H9 (cell line): ENCODE measurements around the gene SMIM41. TPM values are rescaled to one million over a fixed set of nuclear protein-coding genes. Genes with fewer than 3 reads are reported as not detected.

Experiments used
- DNase-seq: peaks from one replicate; pipeline ENCODE4 v3.0.0-alpha.2; 2017
- H2AFZ ChIP-seq: one replicate; pipeline ENCODE4 v1.6.1; 2013; ENCODE audit warnings: mild to moderate bottlenecking, low read length, control low read depth, moderate library complexity
- H2AK5ac ChIP-seq: 2 replicates; pipeline ENCODE4 v1.6.1; 2013; ENCODE audit warnings: low read length, control low read depth, mixed read lengths; ENCODE audit not compliant: insufficient read length
- H2BK120ac ChIP-seq: one replicate; pipeline ENCODE4 v1.6.1; 2013; ENCODE audit warnings: low read depth, mild to moderate bottlenecking, low read length, control low read depth, inconsistent platforms; ENCODE audit not compliant: poor library complexity, severe bottlenecking
- H2BK12ac ChIP-seq: 2 replicates; pipeline ENCODE4 v1.6.1; 2013; ENCODE audit warnings: low read length, control low read depth, mixed read lengths, low read depth; ENCODE audit not compliant: insufficient read length
- H2BK15ac ChIP-seq: 2 replicates; pipeline ENCODE4 v1.6.1; 2013; ENCODE audit warnings: low read depth, low read length, control low read depth
- H2BK20ac ChIP-seq: one replicate; pipeline ENCODE4 v1.6.1; 2013; ENCODE audit warnings: low read depth, mild to moderate bottlenecking, low read length, control low read depth, inconsistent platforms; ENCODE audit not compliant: poor library complexity, severe bottlenecking
- H2BK5ac ChIP-seq: 2 replicates; pipeline ENCODE4 v1.6.1; 2013; ENCODE audit warnings: low read length, control low read depth, mixed read lengths; ENCODE audit not compliant: insufficient read length
- H3K14ac ChIP-seq: 2 replicates; pipeline ENCODE4 v1.6.1; 2013; ENCODE audit warnings: low read length, control low read depth; ENCODE audit not compliant: insufficient read depth
- H3K18ac ChIP-seq: 2 replicates; pipeline ENCODE4 v1.6.1; 2013; ENCODE audit warnings: low read depth, mild to moderate bottlenecking, mixed read lengths, low read length, control low read depth; ENCODE audit not compliant: insufficient read length
- H3K23ac ChIP-seq: 2 replicates; pipeline ENCODE4 v1.6.1; 2013; ENCODE audit warnings: low read length, control low read depth, mixed read lengths, low read depth; ENCODE audit not compliant: insufficient read length
- H3K23me2 ChIP-seq: 2 replicates; pipeline ENCODE4 v1.6.1; 2013; ENCODE audit warnings: low read depth, mild to moderate bottlenecking, mixed read lengths, low read length, control low read depth; ENCODE audit not compliant: insufficient read length, poor library complexity, severe bottlenecking
- H3K27ac ChIP-seq: 2 replicates; pipeline ENCODE4 v1.5.1; 2013; ENCODE audit warnings: low read length, control low read depth, mixed read lengths, low read depth; ENCODE audit not compliant: insufficient read length
- H3K27me3 ChIP-seq: 2 replicates; pipeline ENCODE4 v1.6.1; 2013; ENCODE audit warnings: low read length, control low read depth, inconsistent platforms; ENCODE audit not compliant: insufficient read depth
- H3K4ac ChIP-seq: 2 replicates; pipeline ENCODE4 v1.6.1; 2013; ENCODE audit warnings: low read depth, mild to moderate bottlenecking, control low read depth, inconsistent platforms, low read length, moderate library complexity
- H3K4me1 ChIP-seq: 2 replicates; pipeline ENCODE4 v1.6.1; 2013; ENCODE audit warnings: low read length, control low read depth, inconsistent platforms; ENCODE audit not compliant: insufficient read depth
- H3K4me2 ChIP-seq: 2 replicates; pipeline ENCODE4 v1.6.1; 2013; ENCODE audit warnings: low read length, control low read depth, mixed read lengths; ENCODE audit not compliant: insufficient read length, insufficient read depth
- H3K56ac ChIP-seq: 2 replicates; pipeline ENCODE4 v1.6.1; 2013; ENCODE audit warnings: low read depth, mild to moderate bottlenecking, mixed read lengths, low read length, control low read depth; ENCODE audit not compliant: insufficient read length
- H3K79me1 ChIP-seq: 2 replicates; pipeline ENCODE4 v1.6.1; 2013; ENCODE audit warnings: low read depth, mild to moderate bottlenecking, moderate library complexity, low read length, control low read depth, inconsistent platforms; ENCODE audit not compliant: insufficient read depth, poor library complexity, severe bottlenecking
- H3K79me2 ChIP-seq: 2 replicates; pipeline ENCODE4 v1.6.1; 2013; ENCODE audit warnings: low read length, control low read depth, inconsistent platforms; ENCODE audit not compliant: insufficient read depth
- H3K9ac ChIP-seq: 2 replicates; pipeline ENCODE4 v1.6.1; 2013; ENCODE audit warnings: low read length, control low read depth, mixed read lengths; ENCODE audit not compliant: insufficient read length; ENCODE audit errors: extremely low read depth
- H3K9me3 ChIP-seq: one replicate; pipeline ENCODE4 v1.6.1; 2013; ENCODE audit warnings: low read depth, low read length, inconsistent platforms; ENCODE audit not compliant: control insufficient read depth
- H3T11ph ChIP-seq: one replicate; pipeline ENCODE4 v1.6.1; 2013; ENCODE audit warnings: mild to moderate bottlenecking, low read length, control low read depth, inconsistent platforms
- H4K20me1 ChIP-seq: one replicate; pipeline ENCODE4 v1.6.1; 2013; ENCODE audit not compliant: control insufficient read depth, insufficient read length, insufficient read depth
- H4K5ac ChIP-seq: 2 replicates; pipeline ENCODE4 v1.6.1; 2013; ENCODE audit warnings: low read depth, mild to moderate bottlenecking, mixed read lengths, low read length, control low read depth; ENCODE audit not compliant: insufficient read length
- H4K8ac ChIP-seq: replicated peaks from 2 replicates; pipeline ENCODE4 v1.6.1; 2013; ENCODE audit warnings: low read length, control low read depth, mixed read lengths, low read depth; ENCODE audit not compliant: insufficient read length
- H4K91ac ChIP-seq: 2 replicates; pipeline ENCODE4 v1.6.1; 2013; ENCODE audit warnings: low read depth, mild to moderate bottlenecking, moderate library complexity, mixed read lengths, low read length, control low read depth; ENCODE audit not compliant: insufficient read length
- H3K27ac Mint-ChIP-seq, 3 experiments: 2 replicates in 2 of 3; 3 replicates in 1 of 3; pipeline ENCODE4 v1.8.0; 2020 to 2021; ENCODE audit warnings: mixed read lengths in 3 of 3, mild to moderate bottlenecking in 1 of 3, moderate library complexity in 1 of 3
- H3K27me3 Mint-ChIP-seq: 2 replicates; pipeline ENCODE4 v1.8.0; 2021; ENCODE audit warnings: low read depth, mild to moderate bottlenecking, moderate library complexity, mixed read lengths
- H3K36me3 Mint-ChIP-seq, 3 experiments: 2 replicates in 2 of 3; 3 replicates in 1 of 3; pipeline ENCODE4 v1.8.0; 2020 to 2021; ENCODE audit warnings: low read depth in 3 of 3, mixed read lengths in 3 of 3; ENCODE audit not compliant: insufficient read depth in 1 of 3
- H3K4me1 Mint-ChIP-seq, 2 experiments: 2 replicates each; pipeline ENCODE4 v1.8.0; 2020; ENCODE audit warnings: mixed read lengths in 2 of 2
- H3K4me3 Mint-ChIP-seq, 2 experiments: 2 replicates in 1 of 2; 3 replicates in 1 of 2; pipeline ENCODE4 v1.8.0; 2020 to 2021; ENCODE audit warnings: mild to moderate bottlenecking in 2 of 2, mixed read lengths in 2 of 2, moderate library complexity in 1 of 2
- H3K9me3 Mint-ChIP-seq, 2 experiments: 2 replicates in 1 of 2; 3 replicates in 1 of 2; pipeline ENCODE4 v1.8.0; 2020; ENCODE audit warnings: mild to moderate bottlenecking in 2 of 2, mixed read lengths in 2 of 2, moderate library complexity in 1 of 2
- WGBS: extraction: QIAGEN DNeasy Blood & Tissue Kit; methylation state at CpG from one replicate; pipeline ENCODE4 v1.1.7; 2013; ENCODE audit warnings: missing lambda C conversion rate, low lambda C conversion rate, mixed read lengths; ENCODE audit not compliant: insufficient read length; ENCODE audit errors: extremely low coverage; 5-methylcytosine and 5-hydroxymethylcytosine counted together
- total RNA-seq: library from RNA; stranded (reverse); gene quantifications from 2 replicates; pipeline ENCODE4 v1.2.1, GENCODE V29; 2021
- TF ChIP-seq, protein P1 (sequence below): fragments of 200-600 bp; sonication (generic); conservative IDR thresholded peaks from 3 replicates; pipeline ENCODE4 v1.8.0; 2021; ENCODE audit warnings: antibody characterized with exemption, mild to moderate bottlenecking

The SMIM41 gene
- total RNA-seq, 1 experiment from 2014 or later, result not detected

DNA sequence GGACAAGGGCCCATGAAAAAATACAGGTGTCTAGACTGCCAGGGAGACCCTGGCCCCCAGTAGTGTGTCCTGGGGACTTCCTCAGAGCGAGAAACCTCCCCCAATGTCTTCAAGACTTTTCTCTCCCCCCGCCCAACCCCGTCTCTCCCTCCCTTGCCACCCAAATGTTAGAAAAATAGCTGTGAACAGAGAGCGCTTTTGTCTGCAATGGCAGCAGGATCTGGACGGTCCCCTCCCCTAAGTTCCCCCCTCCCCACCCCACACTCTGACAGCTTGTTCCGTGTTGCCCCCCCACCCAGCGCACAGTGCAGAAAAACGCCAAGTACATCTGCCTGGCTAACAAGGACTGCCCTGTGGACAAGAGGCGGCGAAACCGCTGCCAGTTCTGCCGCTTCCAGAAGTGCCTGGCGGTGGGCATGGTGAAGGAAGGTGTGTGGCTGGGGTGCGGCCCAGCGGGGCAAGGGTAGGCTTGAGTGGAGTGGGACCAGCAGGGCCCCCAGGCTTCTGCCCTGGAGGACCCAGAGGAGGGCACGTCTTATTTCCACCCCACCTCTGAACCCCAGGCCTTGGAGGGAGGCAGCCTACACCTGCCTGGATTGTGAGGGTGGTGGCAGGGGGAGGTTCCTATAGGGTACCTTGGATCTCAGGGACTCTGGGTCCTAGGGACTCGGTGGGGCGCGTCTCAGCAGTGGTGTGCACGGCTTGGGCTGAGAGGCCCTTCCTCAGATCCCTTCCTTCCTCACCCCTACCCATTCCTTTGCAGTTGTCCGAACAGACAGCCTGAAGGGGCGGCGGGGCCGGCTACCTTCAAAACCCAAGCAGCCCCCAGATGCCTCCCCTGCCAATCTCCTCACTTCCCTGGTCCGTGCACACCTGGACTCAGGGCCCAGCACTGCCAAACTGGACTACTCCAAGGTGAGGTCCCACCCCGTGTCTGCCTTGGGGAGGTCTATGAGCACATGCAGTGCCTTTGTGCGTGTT, 23.5 kb upstream of the SMIM41 start:
- H3K27me3 Mint-ChIP-seq, result peaks cover 21% of the 10 kb centered on the region
- Histone ChIP-seq H3K27me3 (no peaks in the 10 kb centered on the region; the same call in 1 of the 2 replicates), H2AFZ (no peak overlapping the region), H3K4ac (no peak overlapping the region), H4K5ac (no peak overlapping the region), H2BK5ac (no peak overlapping the region), H3K9me3 (no peaks in the 10 kb centered on the region), H3K23ac (no peak overlapping the region), H3K4me1 (no peaks in the 10 kb centered on the region; the same call in 1 of the 2 replicates), H3K27ac (no peak overlapping the region), H3K9ac (no peak overlapping the region), H3K56ac (no peak overlapping the region), H3K18ac (no peak overlapping the region), H2AK5ac (no peak overlapping the region), H3T11ph (no peak overlapping the region), H2BK12ac (no peak overlapping the region), H3K4me2 (no peak overlapping the region), H4K8ac (no peak overlapping the region), H3K23me2 (peaks cover 8% of the 10 kb centered on the region), H3K79me2 (no peaks in the 10 kb centered on the region), H4K20me1 (no peaks in the 10 kb centered on the region), H2BK15ac (no peak overlapping the region), H4K91ac (no peak overlapping the region), H2BK20ac (no peak overlapping the region), H2BK120ac (no peak overlapping the region), H3K79me1 (no peaks in the 10 kb centered on the region), H3K14ac (no peak overlapping the region)
- no CpG with 5 or more reads among the region's 27 CpGs for WGBS
- peaks cover 11 to 16% of the 10 kb centered on the region in 2 experiments for H3K4me1 Mint-ChIP-seq
- peaks cover 0 to 29% (median 28%) of the 10 kb centered on the region in 3 experiments; a peak in 5 of 7 replicates for H3K36me3 Mint-ChIP-seq
- no peaks in the 10 kb centered on the region; a peak in 1 of 5 replicates for H3K9me3 Mint-ChIP-seq
- DNase-seq, result no peak
- H3K4me3 Mint-ChIP-seq, result no peak overlapping the region
- no peak overlapping the region for H3K27ac Mint-ChIP-seq
- TF ChIP-seq, protein P1, sequence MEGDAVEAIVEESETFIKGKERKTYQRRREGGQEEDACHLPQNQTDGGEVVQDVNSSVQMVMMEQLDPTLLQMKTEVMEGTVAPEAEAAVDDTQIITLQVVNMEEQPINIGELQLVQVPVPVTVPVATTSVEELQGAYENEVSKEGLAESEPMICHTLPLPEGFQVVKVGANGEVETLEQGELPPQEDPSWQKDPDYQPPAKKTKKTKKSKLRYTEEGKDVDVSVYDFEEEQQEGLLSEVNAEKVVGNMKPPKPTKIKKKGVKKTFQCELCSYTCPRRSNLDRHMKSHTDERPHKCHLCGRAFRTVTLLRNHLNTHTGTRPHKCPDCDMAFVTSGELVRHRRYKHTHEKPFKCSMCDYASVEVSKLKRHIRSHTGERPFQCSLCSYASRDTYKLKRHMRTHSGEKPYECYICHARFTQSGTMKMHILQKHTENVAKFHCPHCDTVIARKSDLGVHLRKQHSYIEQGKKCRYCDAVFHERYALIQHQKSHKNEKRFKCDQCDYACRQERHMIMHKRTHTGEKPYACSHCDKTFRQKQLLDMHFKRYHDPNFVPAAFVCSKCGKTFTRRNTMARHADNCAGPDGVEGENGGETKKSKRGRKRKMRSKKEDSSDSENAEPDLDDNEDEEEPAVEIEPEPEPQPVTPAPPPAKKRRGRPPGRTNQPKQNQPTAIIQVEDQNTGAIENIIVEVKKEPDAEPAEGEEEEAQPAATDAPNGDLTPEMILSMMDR, result no peak
